ENCODE data around the gene GPR27.

The GPR27 gene

DNA sequence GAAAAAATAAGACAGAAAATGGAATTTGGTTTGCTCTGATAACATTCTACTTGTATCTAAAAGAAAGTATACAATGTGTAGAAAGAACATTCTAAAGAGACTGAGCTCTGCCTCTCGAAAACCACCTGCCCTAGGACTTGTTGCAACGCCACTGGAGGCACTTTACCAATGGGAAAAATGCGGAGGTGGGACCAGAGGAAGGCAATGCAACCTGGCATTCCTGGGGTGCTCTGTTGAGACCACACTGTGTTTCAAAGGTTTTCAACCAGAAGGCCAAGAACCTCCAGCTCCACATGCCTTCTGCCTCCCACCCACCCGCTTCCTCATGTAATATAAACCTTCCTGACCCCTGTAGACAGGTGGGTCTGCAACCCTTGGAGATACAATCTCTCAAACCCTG is 26.8 kb downstream of the GPR27 start:
- no peak overlapping the region for H3K4me2 ChIP-seq (ENCODE audit: low read depth, low read length, poor library complexity, severe bottlenecking)
- no peak overlapping the region for H3K4me3 ChIP-seq (ENCODE audit: low read length, poor library complexity, severe bottlenecking)
- H3K4me1 ChIP-seq (ENCODE audit: insufficient read depth, low read length, poor library complexity, severe bottlenecking), result peaks cover 8% of the 10 kb centered on the region
- no peaks in the 10 kb centered on the region for H3K9me2 ChIP-seq (replicated peaks; ENCODE audit: low read depth, low read length)
- no peaks in the 10 kb centered on the region for H3K36me3 ChIP-seq (ENCODE audit: insufficient read depth, low read length)
- no peaks in the 10 kb centered on the region for H3F3A ChIP-seq (ENCODE audit: low read depth)
- H3K9ac ChIP-seq (ENCODE audit: low read depth, low read length, poor library complexity, severe bottlenecking), result no peak overlapping the region
- peaks cover 82% of the 10 kb centered on the region for H3K27me3 ChIP-seq (ENCODE audit: insufficient read depth, low read length, poor library complexity, severe bottlenecking)
- TF ChIP-seq, protein P1, sequence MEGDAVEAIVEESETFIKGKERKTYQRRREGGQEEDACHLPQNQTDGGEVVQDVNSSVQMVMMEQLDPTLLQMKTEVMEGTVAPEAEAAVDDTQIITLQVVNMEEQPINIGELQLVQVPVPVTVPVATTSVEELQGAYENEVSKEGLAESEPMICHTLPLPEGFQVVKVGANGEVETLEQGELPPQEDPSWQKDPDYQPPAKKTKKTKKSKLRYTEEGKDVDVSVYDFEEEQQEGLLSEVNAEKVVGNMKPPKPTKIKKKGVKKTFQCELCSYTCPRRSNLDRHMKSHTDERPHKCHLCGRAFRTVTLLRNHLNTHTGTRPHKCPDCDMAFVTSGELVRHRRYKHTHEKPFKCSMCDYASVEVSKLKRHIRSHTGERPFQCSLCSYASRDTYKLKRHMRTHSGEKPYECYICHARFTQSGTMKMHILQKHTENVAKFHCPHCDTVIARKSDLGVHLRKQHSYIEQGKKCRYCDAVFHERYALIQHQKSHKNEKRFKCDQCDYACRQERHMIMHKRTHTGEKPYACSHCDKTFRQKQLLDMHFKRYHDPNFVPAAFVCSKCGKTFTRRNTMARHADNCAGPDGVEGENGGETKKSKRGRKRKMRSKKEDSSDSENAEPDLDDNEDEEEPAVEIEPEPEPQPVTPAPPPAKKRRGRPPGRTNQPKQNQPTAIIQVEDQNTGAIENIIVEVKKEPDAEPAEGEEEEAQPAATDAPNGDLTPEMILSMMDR (conservative IDR thresholded peaks at IDR 0.05; ENCODE audit: low read length), result no peak
- TF ChIP-seq EZH2phosphoT487 (IDR thresholded peaks at IDR 0.05; ENCODE audit: borderline replicate concordance), result no peak
- no peaks in the 10 kb centered on the region for H4K20me1 ChIP-seq (ENCODE audit: insufficient read depth, low read length, poor library complexity, severe bottlenecking)
- H3K9me3 ChIP-seq (ENCODE audit: insufficient read depth, low read depth, low read length), result no peaks in the 10 kb centered on the region
- H3K79me2 ChIP-seq (ENCODE audit: insufficient read depth, low read length), result no peaks in the 10 kb centered on the region
- H2AFZ ChIP-seq (ENCODE audit: low read length), result no peak overlapping the region

GRCh38 chr3:71783152-71783551 is 29.5 kb downstream of the GPR27 start:
- Histone ChIP-seq H3K27me3 (ENCODE audit: insufficient read depth, low read length, poor library complexity, severe bottlenecking) (peaks cover 80% of the 10 kb centered on the region), H2AFZ (ENCODE audit: low read length) (no peak overlapping the region), H4K20me1 (ENCODE audit: insufficient read depth, low read length, poor library complexity, severe bottlenecking) (no peaks in the 10 kb centered on the region), H3K4me2 (ENCODE audit: low read depth, low read length, poor library complexity, severe bottlenecking) (no peak overlapping the region), H3F3A (ENCODE audit: low read depth) (no peaks in the 10 kb centered on the region), H3K79me2 (ENCODE audit: insufficient read depth, low read length) (no peaks in the 10 kb centered on the region), H3K9me2 (replicated peaks; ENCODE audit: low read depth, low read length) (no peaks in the 10 kb centered on the region), H3K9me3 (ENCODE audit: insufficient read depth, low read depth, low read length) (no peaks in the 10 kb centered on the region), H3K9ac (ENCODE audit: low read depth, low read length, poor library complexity, severe bottlenecking) (no peak overlapping the region), H3K36me3 (ENCODE audit: insufficient read depth, low read length) (no peaks in the 10 kb centered on the region), H3K4me3 (ENCODE audit: low read length, poor library complexity, severe bottlenecking) (no peak overlapping the region), H3K4me1 (ENCODE audit: insufficient read depth, low read length, poor library complexity, severe bottlenecking) (peaks cover 8% of the 10 kb centered on the region)
- TF ChIP-seq EZH2phosphoT487 (IDR thresholded peaks at IDR 0.05; ENCODE audit: borderline replicate concordance), result no peak
- TF ChIP-seq, protein P1 (conservative IDR thresholded peaks at IDR 0.05; ENCODE audit: low read length), result no peak

DNA sequence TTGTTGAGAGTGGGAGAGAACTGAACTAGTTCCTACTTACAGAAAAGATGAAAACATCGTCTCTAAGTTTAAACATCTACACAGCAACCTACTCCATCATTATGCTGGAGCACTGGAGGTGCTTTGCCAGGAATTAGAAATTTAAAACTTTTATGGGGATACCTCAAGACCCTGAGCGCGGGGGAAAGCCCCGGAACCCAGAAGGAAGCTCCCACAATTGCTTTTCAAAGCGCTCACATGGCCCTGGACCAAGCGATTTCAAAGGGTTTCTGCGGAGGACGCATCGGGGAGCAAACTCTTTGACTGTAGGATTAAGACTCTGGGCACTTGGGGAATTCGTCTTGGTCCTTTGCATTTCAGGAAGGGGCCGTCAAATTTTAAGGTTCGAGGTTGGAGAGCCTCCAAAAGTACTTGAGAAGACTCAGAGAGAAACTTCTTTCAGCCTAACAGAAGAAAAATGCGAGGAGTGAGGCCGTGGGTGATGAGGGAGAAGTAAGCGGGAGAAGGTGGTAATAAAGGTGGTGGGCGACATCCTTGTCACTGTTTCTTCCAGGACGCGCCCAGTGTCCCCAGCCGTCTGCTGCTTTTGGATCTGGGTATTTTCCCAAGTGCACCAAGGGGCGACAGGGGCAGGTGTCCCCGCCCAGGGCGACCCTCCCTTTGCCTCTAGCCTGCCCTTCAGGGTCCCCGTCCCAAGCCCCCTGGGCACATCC is 30.7 kb downstream of the GPR27 start:
- H3K27me3 ChIP-seq (ENCODE audit: insufficient read depth, low read length, poor library complexity, severe bottlenecking), result peaks cover 73% of the 10 kb centered on the region
- H3K9me3 ChIP-seq (ENCODE audit: insufficient read depth, low read depth, low read length), result no peaks in the 10 kb centered on the region
- no peak overlapping the region for H3K4me3 ChIP-seq (ENCODE audit: low read length, poor library complexity, severe bottlenecking)
- no peaks in the 10 kb centered on the region for H3K36me3 ChIP-seq (ENCODE audit: insufficient read depth, low read length)
- no peaks in the 10 kb centered on the region for H3K79me2 ChIP-seq (ENCODE audit: insufficient read depth, low read length)
- H4K20me1 ChIP-seq (ENCODE audit: insufficient read depth, low read length, poor library complexity, severe bottlenecking), result no peaks in the 10 kb centered on the region
- no peak overlapping the region for H3K4me2 ChIP-seq (ENCODE audit: low read depth, low read length, poor library complexity, severe bottlenecking)
- no peaks in the 10 kb centered on the region for H3F3A ChIP-seq (ENCODE audit: low read depth)
- H3K9ac ChIP-seq (ENCODE audit: low read depth, low read length, poor library complexity, severe bottlenecking), result no peak overlapping the region
- no peaks in the 10 kb centered on the region for H3K9me2 ChIP-seq (replicated peaks; ENCODE audit: low read depth, low read length)
- peaks cover 8% of the 10 kb centered on the region for H3K4me1 ChIP-seq (ENCODE audit: insufficient read depth, low read length, poor library complexity, severe bottlenecking)
- no peak overlapping the region for H2AFZ ChIP-seq (ENCODE audit: low read length)
- TF ChIP-seq EZH2phosphoT487 (IDR thresholded peaks at IDR 0.05; ENCODE audit: borderline replicate concordance), result no peak
- TF ChIP-seq, protein P1 (conservative IDR thresholded peaks at IDR 0.05; ENCODE audit: low read length), result no peak
